ENCODE data around the gene BIRC7. TPM values are rescaled to one million over a fixed set of nuclear protein-coding genes. Genes with fewer than 3 reads are reported as not detected.

Gene BIRC7
- total and polyA plus RNA-seq, 8 donors, result 0.09 TPM; not detected in 7

- Histone ChIP-seq H3K27me3 (no peaks in the 10 kb centered on the region), H3K9me3 (no peaks in the 10 kb centered on the region), H3K4me1 (peaks cover 4 to 26% (median 9%) of the 10 kb centered on the region in 3 donors), H3K36me3 (peaks cover 4 to 23% (median 21%) of the 10 kb centered on the region in 3 donors), H3K27ac (no peak overlapping the region), H3K4me3 (no peak overlapping the region)
- intact Hi-C loops (cut with DNase I), result no loop called here
- ATAC-seq (no peak), FAIRE-seq (no peak), DNase-seq (no peak)
- TF ChIP-seq CTCF (IDR thresholded peaks at IDR 0.05), result no peak
- 62 to 78% methylated on average over 5 of the region's 5 CpGs for WGBS, 2 donors
These were observed 23.3 kb upstream of the BIRC7 start for GRCh38 chr20:63212393-63212730.

GRCh38 chr20:63212792-63213191 is 22.9 kb upstream of the BIRC7 start:
- no peak for DNase-seq
- Histone ChIP-seq H3K4me3 (no peak overlapping the region), H3K27me3 (no peaks in the 10 kb centered on the region), H3K4me1 (peaks cover 4 to 26% (median 9%) of the 10 kb centered on the region in 3 donors), H3K36me3 (peaks cover 4 to 23% (median 21%) of the 10 kb centered on the region in 3 donors), H3K9me3 (no peaks in the 10 kb centered on the region), H3K27ac (no peak overlapping the region)
- 81 to 88% methylated on average over 5 of the region's 5 CpGs for WGBS, 2 donors
- no peak for FAIRE-seq
- TF ChIP-seq CTCF (IDR thresholded peaks at IDR 0.05), result no peak
- ATAC-seq, result no peak
- intact Hi-C loops (cut with DNase I), result no loop called here

- Histone ChIP-seq H3K4me1 (peaks cover 4 to 26% (median 9%) of the 10 kb centered on the region in 3 donors), H3K36me3 (peaks cover 4 to 11% (median 10%) of the 10 kb centered on the region in 3 donors), H3K9me3 (no peaks in the 10 kb centered on the region), H3K4me3 (peak overlapping the region in 2 of 4 donors; percentile 96 to 98), H3K27me3 (no peaks in the 10 kb centered on the region), H3K27ac (no peak overlapping the region)
- DNase-seq (no peak), FAIRE-seq (no peak), ATAC-seq (no peak)
- no peak for TF ChIP-seq CTCF (IDR thresholded peaks at IDR 0.05)
- 47 to 51% methylated on average over 6 of the region's 6 CpGs for WGBS, 2 donors
- intact Hi-C loops (cut with DNase I), result no loop called here
These were observed 21.2 kb upstream of the BIRC7 start for GRCh38 chr20:63214514-63214913.

GRCh38 chr20:63215101-63216040 is 20.3 kb upstream of the BIRC7 start:
- TF ChIP-seq CTCF (IDR thresholded peaks at IDR 0.05), result peak in 1 of 4 donors; percentile 9
- H3K9me3 ChIP-seq, result no peaks in the 10 kb centered on the region
- peaks cover 4 to 26% (median 9%) of the 10 kb centered on the region in 3 donors for H3K4me1 ChIP-seq
- FAIRE-seq, result no peak
- peaks cover 4 to 10% (median 6%) of the 10 kb centered on the region in 3 donors for H3K36me3 ChIP-seq
- peak in 2 of 4 donors; percentile 12 to 17 for ATAC-seq
- 2 to 6% methylated on average over 36 to 81 of the region's 81 CpGs for WGBS, 2 donors
- H3K27me3 ChIP-seq, result no peaks in the 10 kb centered on the region
- peak in 2 of 6 donors; percentile 33 to 82 for DNase-seq
- peak overlapping the region; percentile 25 to 82 (median 52) for H3K27ac ChIP-seq
- intact Hi-C loops (cut with DNase I), result no loop called here
- H3K4me3 ChIP-seq, result peak overlapping the region; percentile 92 to 98 (median 95)

Measured in pancreas (tissue), 10 donors.